Left lung (tissue), 10 donors: ENCODE results near the gene AREG. TPM values are rescaled to one million over a fixed set of nuclear protein-coding genes. Genes with fewer than 3 reads are reported as not detected.

Source experiments
- ATAC-seq: fragments of 200-7000 bp; cut with Tn5 transposase; one replicate; pipeline ENCODE4 v1.9.1; 2020; ENCODE audit warnings: moderate library complexity
- DNase-seq, 4 donors: peaks; one replicate each; pipeline ENCODE4 v3.0.0-alpha.2; 2013 to 2020
- H3K27ac ChIP-seq, 2 donors: fragments of 200-600 bp; sonication (generic) in 1 of 2; one replicate each; pipeline versions ENCODE4 v1.5.0 to v1.8.0; 2020 to 2021
- H3K27me3 ChIP-seq, 2 donors: fragments of 200-600 bp; sonication (generic) in 1 of 2; one replicate each; pipeline versions ENCODE4 v1.5.0 to v1.8.0; 2020 to 2021
- H3K36me3 ChIP-seq, 2 donors: fragments of 200-600 bp; sonication (generic) in 1 of 2; one replicate each; pipeline versions ENCODE4 v1.5.0 to v1.8.0; 2020 to 2021
- H3K4me1 ChIP-seq, 2 donors: fragments of 200-600 bp; one replicate each; pipeline ENCODE4 v1.8.0; 2021
- H3K4me3 ChIP-seq, 2 donors: fragments of 200-600 bp; sonication (generic) in 1 of 2; one replicate each; pipeline versions ENCODE4 v1.5.0 to v1.8.0; 2020 to 2021; ENCODE audit warnings: mild to moderate bottlenecking in 1 of 2
- H3K9me3 ChIP-seq, 2 donors: fragments of 200-600 bp; sonication (generic) in 1 of 2; one replicate each; pipeline versions ENCODE4 v1.5.0 to v1.8.0; 2020 to 2021
- intact Hi-C, 2 donors: fragments of 100-400 bp; cut with DNase I; formaldehyde crosslinking; loops; one replicate each; pipeline versions ENCODE4 v1.11.2 to v1.14.2; 2022
- polyA plus RNA-seq, 6 donors: library from polyadenylated mRNA; unstranded; fragments of 120-200 nt; gene quantifications; one replicate each; pipeline ENCODE4 v1.2.1, GENCODE V29; 2013; ENCODE audit not compliant: insufficient read length in 6 of 6
- total RNA-seq, 2 donors: library from RNA; stranded (reverse); fragmentation: NEBNext Ultra II Directional; extraction: Animal tissue kit (Norgen Biotek cat#: 25700); gene quantifications; one replicate each; pipeline ENCODE4 v1.2.1, GENCODE V29; 2021
- TF ChIP-seq, protein P1 (sequence below), 2 donors: fragments of 200-600 bp; sonication (generic) in 1 of 2; IDR thresholded peaks; one replicate each; pipeline versions ENCODE4 v1.5.0 to v1.8.0; 2021; ENCODE audit warnings: antibody characterized with exemption in 2 of 2
- donor health status: DM: no; HTN: yes; CAD: no.
- donor health status: DM: no; HTN: no; CAD: no.

The AREG gene
- total and polyA plus RNA-seq, 8 donors: 0.90 to 130 (median 1.8) TPM

DNA sequence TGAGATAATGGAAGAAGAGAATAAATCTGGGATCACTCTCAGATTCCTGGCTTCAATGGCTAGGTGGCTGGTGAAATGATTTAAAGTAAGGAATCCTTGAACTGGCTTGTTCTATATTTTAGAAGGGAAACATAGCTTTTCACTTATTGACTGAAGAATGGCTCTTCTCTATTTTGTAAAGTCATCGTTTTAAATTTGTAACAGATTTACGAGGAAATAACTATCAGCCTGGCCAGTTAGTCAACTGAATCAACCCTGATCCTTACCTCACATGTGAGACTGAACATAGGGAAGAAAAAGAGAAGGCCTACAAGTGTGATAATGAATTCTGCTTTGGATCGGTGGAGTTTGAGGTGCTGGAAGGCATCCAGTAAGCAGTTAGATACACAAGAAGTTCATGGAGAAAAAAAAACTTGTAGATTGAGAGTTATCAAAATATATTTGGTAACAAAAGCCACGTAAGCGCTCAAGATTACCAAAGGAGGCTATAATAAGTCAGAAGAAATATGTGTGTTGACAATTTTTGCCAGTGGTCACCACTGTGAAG lies 12.0 kb downstream of the AREG start:
- H3K4me3 ChIP-seq: no peak overlapping the region
- H3K36me3 ChIP-seq: no peaks in the 10 kb centered on the region
- H3K9me3 ChIP-seq: peaks cover 0 to 14% of the 10 kb centered on the region in 2 donors
- H3K27me3 ChIP-seq: no peaks in the 10 kb centered on the region
- intact Hi-C loops: no loop called here
- ATAC-seq: no peak
- H3K27ac ChIP-seq: no peak overlapping the region
- TF ChIP-seq, protein P1, sequence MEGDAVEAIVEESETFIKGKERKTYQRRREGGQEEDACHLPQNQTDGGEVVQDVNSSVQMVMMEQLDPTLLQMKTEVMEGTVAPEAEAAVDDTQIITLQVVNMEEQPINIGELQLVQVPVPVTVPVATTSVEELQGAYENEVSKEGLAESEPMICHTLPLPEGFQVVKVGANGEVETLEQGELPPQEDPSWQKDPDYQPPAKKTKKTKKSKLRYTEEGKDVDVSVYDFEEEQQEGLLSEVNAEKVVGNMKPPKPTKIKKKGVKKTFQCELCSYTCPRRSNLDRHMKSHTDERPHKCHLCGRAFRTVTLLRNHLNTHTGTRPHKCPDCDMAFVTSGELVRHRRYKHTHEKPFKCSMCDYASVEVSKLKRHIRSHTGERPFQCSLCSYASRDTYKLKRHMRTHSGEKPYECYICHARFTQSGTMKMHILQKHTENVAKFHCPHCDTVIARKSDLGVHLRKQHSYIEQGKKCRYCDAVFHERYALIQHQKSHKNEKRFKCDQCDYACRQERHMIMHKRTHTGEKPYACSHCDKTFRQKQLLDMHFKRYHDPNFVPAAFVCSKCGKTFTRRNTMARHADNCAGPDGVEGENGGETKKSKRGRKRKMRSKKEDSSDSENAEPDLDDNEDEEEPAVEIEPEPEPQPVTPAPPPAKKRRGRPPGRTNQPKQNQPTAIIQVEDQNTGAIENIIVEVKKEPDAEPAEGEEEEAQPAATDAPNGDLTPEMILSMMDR (IDR thresholded peaks at IDR 0.05): no peak
- DNase-seq: no peak
- H3K4me1 ChIP-seq: no peaks in the 10 kb centered on the region

DNA sequence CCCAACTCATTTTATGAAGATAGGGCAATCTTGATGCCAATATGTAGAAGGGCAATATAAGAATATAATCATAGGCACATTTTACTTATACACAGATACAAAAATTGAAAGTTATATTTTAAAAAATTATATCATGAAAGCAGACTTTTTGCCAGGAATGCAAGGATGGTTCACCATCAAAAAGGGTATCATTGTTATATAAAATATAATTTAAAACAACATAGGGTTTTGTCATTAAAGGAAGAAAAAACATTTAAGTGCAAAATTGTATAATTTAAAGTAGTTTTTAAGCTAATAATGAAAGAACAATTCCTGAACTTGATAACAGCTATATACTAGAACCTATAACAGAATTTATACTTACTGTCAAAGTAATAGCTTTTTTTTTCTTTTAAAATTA lies 15.9 kb downstream of the AREG start:
- Histone ChIP-seq H3K36me3 (no peaks in the 10 kb centered on the region), H3K27me3 (no peaks in the 10 kb centered on the region), H3K9me3 (peaks cover 0 to 14% of the 10 kb centered on the region in 2 donors), H3K4me3 (no peak overlapping the region), H3K27ac (no peak overlapping the region), H3K4me1 (no peaks in the 10 kb centered on the region)
- no peak for ATAC-seq
- TF ChIP-seq, protein P1 (IDR thresholded peaks at IDR 0.05): no peak
- intact Hi-C loops: no loop called here
- DNase-seq: no peak

DNA sequence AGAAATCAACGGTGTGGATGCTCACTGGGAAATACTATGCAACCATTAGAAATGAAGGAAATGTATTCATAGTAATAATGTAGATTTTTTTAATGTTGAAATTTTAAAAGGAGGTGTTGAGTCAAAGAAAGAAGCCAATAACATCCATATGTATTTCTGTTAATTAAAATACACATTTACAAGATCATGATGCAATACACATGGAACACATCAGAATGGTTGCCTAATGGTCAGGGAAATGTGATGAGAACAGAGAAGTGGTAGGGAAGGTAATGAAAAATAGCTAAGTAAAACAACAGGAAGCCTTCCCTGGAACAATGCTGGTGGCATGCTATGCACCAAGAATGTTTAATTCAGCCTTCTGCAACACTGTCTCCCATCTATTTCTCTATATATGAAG lies 18.2 kb downstream of the AREG start:
- TF ChIP-seq, protein P1 (IDR thresholded peaks at IDR 0.05): no peak
- intact Hi-C loops: no loop called here
- Histone ChIP-seq H3K27ac (no peak overlapping the region), H3K27me3 (no peaks in the 10 kb centered on the region), H3K4me3 (no peak overlapping the region), H3K9me3 (peaks cover 0 to 14% of the 10 kb centered on the region in 2 donors), H3K36me3 (no peaks in the 10 kb centered on the region), H3K4me1 (no peaks in the 10 kb centered on the region)
- DNase-seq: no peak
- ATAC-seq: no peak

DNA sequence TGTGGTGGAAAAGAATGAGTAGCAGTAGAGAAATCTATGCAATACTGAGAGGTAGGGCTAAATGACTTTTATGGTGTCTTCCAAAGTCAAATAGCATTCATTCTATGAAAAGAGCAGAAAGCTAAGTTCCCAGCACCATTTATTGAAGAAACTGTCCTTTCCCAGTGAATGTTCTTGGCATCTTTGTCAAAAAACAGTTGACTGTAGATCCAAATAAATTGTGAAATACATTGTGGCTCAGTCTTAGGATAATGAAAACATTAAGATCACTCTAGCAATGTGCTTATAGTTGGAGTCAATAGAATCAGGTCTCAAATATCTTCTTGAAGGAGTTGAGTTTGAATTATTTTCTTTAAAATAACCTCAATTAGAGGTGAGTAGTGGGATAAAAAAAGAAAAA lies 19.4 kb downstream of the AREG start:
- no peak overlapping the region for H3K27ac ChIP-seq
- peaks cover 0 to 14% of the 10 kb centered on the region in 2 donors for H3K9me3 ChIP-seq
- intact Hi-C loops: no loop called here
- no peak for DNase-seq
- ATAC-seq: no peak
- no peaks in the 10 kb centered on the region for H3K36me3 ChIP-seq
- TF ChIP-seq, protein P1 (IDR thresholded peaks at IDR 0.05): no peak
- H3K4me1 ChIP-seq: no peaks in the 10 kb centered on the region
- H3K4me3 ChIP-seq: no peak overlapping the region
- H3K27me3 ChIP-seq: no peaks in the 10 kb centered on the region

DNA sequence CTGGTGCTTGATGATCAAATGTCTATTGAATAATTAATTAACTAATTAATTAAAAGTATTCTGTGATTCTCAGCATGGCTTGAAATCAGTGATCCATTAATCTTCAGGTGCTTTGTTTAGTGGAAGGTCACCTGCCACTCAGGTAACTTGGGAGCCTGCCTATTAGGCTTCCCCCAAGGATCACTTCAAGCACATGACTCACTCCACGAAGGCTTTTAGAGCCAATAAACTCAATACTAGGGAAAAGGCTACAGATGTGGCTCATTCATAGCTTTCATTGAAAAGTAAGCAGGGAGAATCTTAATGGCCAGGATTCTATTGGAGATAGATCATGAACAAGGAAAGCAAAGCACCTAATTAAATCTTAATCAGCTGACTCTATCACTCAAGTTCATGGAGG lies 21.3 kb downstream of the AREG start:
- ATAC-seq (peak; percentile 81), DNase-seq (no peak)
- H3K27me3 ChIP-seq: no peaks in the 10 kb centered on the region
- peaks cover 0 to 1% of the 10 kb centered on the region in 2 donors for H3K9me3 ChIP-seq
- H3K4me3 ChIP-seq: no peak overlapping the region
- no peaks in the 10 kb centered on the region for H3K36me3 ChIP-seq
- intact Hi-C loops: no loop called here
- no peak overlapping the region for H3K27ac ChIP-seq
- no peaks in the 10 kb centered on the region for H3K4me1 ChIP-seq
- TF ChIP-seq, protein P1 (IDR thresholded peaks at IDR 0.05): no peak
